K562 (cell line): Measurements from ENCODE around the gene ZKSCAN7. TPM values are rescaled to one million over a fixed set of nuclear protein-coding genes. Genes with fewer than 3 reads are reported as not detected.

Experiments used
- ATAC-seq: fragments of 200-7000 bp; cut with Tn5 transposase; 3 replicates; pipeline ENCODE4 v1.9.1; 2020; ENCODE audit warnings: moderate library complexity
- BruUV-seq: library from RNA; stranded (reverse); fragments of 400-500 nt; replicated peaks from 2 replicates; lab custom pipeline; 2021; lab: Mats Ljungman, UMichigan
- CTCF ChIA-PET: fragments of 300-600 bp; formaldehyde crosslinking; extraction: SDS; loops from one replicate; lab custom pipeline; 2021; ENCODE audit warnings: low intra/inter-chr PET ratio; lab: Yijun Ruan, JAX
- POLR2A ChIA-PET: fragments of 300-600, 350-650 bp; sonication (Branson Sonifier 250); formaldehyde crosslinking; extraction: SDS; loops from one replicate; lab custom pipeline; 2021; ENCODE audit warnings: antibody characterized with exemption, inconsistent platforms; lab: Yijun Ruan, JAX
- DNase-seq, 4 experiments: peaks; one replicate each; pipeline versions ENCODE4 v3.0.0 to v3.0.0-alpha.2; 2011 to 2018; ENCODE audit warnings: low spot score in 3 of 4, mixed read lengths in 3 of 4; ENCODE audit errors: extremely low read depth in 1 of 4
- FAIRE-seq: peaks from 2 replicates; lab custom pipeline; 2011; peaks lifted over from hg19 to GRCh38; lab: Jason Lieb, UNC
- H2AFZ ChIP-seq: 2 replicates; pipeline ENCODE4 v1.6.0; 2011; ENCODE audit warnings: low read depth, low read length, control low read depth, inconsistent platforms
- H3K27ac ChIP-seq: fragments of 200-600 bp; 3 replicates; pipeline ENCODE4 v1.8.0; 2011; ENCODE audit warnings: low read depth, mild to moderate bottlenecking, control low read depth, inconsistent platforms, low read length, moderate library complexity, mixed read lengths; ENCODE audit errors: extremely low read depth
- H3K27me3 ChIP-seq, 2 experiments: fragments of 300-600 bp in 1 of 2; 2 replicates in 1 of 2; 3 replicates in 1 of 2; pipeline versions ENCODE4 v1.6.0 to v1.8.0; 2011; ENCODE audit warnings: inconsistent platforms in 2 of 2, low read length in 2 of 2, mild to moderate bottlenecking in 1 of 2, mixed read lengths in 1 of 2, moderate library complexity in 1 of 2; ENCODE audit not compliant: control insufficient read depth in 2 of 2, insufficient read depth in 2 of 2
- H3K36me3 ChIP-seq: fragments of 300-600 bp; 3 replicates; pipeline ENCODE4 v1.8.0; 2011; ENCODE audit warnings: mild to moderate bottlenecking, low read length, inconsistent platforms; ENCODE audit not compliant: control insufficient read depth, insufficient read depth
- H3K4me1 ChIP-seq, 2 experiments: fragments of 200-600 bp in 1 of 2; replicated peaks in 1 of 2; 2 replicates in 1 of 2; 3 replicates in 1 of 2; pipeline versions ENCODE4 v1.5.1 to v1.8.0; 2011; ENCODE audit warnings: inconsistent platforms in 2 of 2, low read length in 2 of 2, mild to moderate bottlenecking in 1 of 2, mixed read lengths in 1 of 2, moderate library complexity in 1 of 2; ENCODE audit not compliant: control insufficient read depth in 2 of 2, insufficient read depth in 2 of 2
- H3K4me2 ChIP-seq: 2 replicates; pipeline ENCODE4 v1.6.1; 2011; ENCODE audit warnings: low read length, control low read depth, inconsistent platforms, mixed read lengths; ENCODE audit not compliant: insufficient read depth
- H3K4me3 ChIP-seq: fragments of 200-600 bp; sonication (generic), shearing (Covaris generic); 2 replicates; pipeline ENCODE4 v1.5.1; 2016; ENCODE audit warnings: control low read depth, inconsistent platforms
- H3K79me2 ChIP-seq: fragments of 200-600 bp; 3 replicates; pipeline ENCODE4 v1.8.0; 2011; ENCODE audit warnings: low read length, inconsistent platforms; ENCODE audit not compliant: control insufficient read depth, insufficient read depth
- H3K9ac ChIP-seq, 2 experiments: 2 replicates each; pipeline versions ENCODE4 v1.6.0 to v1.6.1; 2011; ENCODE audit warnings: low read depth in 2 of 2, low read length in 2 of 2, control low read depth in 1 of 2, inconsistent platforms in 1 of 2, mild to moderate bottlenecking in 1 of 2, mixed read lengths in 1 of 2; ENCODE audit not compliant: insufficient read depth in 1 of 2
- H3K9me1 ChIP-seq: one replicate; pipeline ENCODE4 v1.6.0; 2011; ENCODE audit warnings: inconsistent platforms, mild to moderate bottlenecking, low read length, moderate library complexity; ENCODE audit not compliant: control insufficient read depth, insufficient read depth
- H3K9me3 ChIP-seq: replicated peaks from 2 replicates; pipeline ENCODE4 v1.5.1; 2011; ENCODE audit warnings: low read depth, low read length, inconsistent platforms; ENCODE audit not compliant: control insufficient read depth, insufficient read depth
- H4K20me1 ChIP-seq: replicated peaks from 2 replicates; pipeline ENCODE4 v1.6.1; 2011; ENCODE audit warnings: low read length, inconsistent platforms, mixed read lengths; ENCODE audit not compliant: control insufficient read depth, insufficient read depth
- GATA2 ChIP-seq: sonication (generic); formaldehyde crosslinking; IDR thresholded peaks from 2 replicates; pipeline ENCODE4 v1.4.0; 2020; ENCODE audit warnings: mild to moderate bottlenecking, missing genetic modification reagents
- PCBP1 ChIP-seq: fragments of 200-400 bp; formaldehyde crosslinking; IDR thresholded peaks from 2 replicates; pipeline ENCODE4 v1.6.1; 2018; ENCODE audit warnings: mild to moderate bottlenecking, low read depth, low read length; ENCODE audit not compliant: poor library complexity, severe bottlenecking
- SAFB ChIP-seq: fragments of 200-400 bp; formaldehyde crosslinking; IDR thresholded peaks from 2 replicates; pipeline ENCODE4 v1.6.1; 2017; ENCODE audit warnings: low read depth, low read length, borderline replicate concordance
- ZNF436 ChIP-seq: fragments of 250-450, 450-650 bp; sonication (Bioruptor Pico); formaldehyde crosslinking; IDR thresholded peaks from 2 replicates; pipeline ENCODE4 v1.7.0; 2020; ENCODE audit warnings: mild to moderate bottlenecking
- WGBS: fragments of 100-300 bp; shearing (Covaris generic); methylation state at CpG from one replicate; pipeline ENCODE4 v1.1.6; 2016; ENCODE audit warnings: low coverage, mixed read lengths; ENCODE audit not compliant: insufficient coverage; ENCODE audit errors: missing lambda C conversion rate; 5-methylcytosine and 5-hydroxymethylcytosine counted together
- in situ Hi-C: fragments of 300-500 bp; cut with MboI; formaldehyde crosslinking; loops from 4 replicates; pipeline ENCODE4 v1.15.0; 2018; ENCODE audit warnings: inconsistent platforms, mixed read lengths
- intact Hi-C: fragments of 100-400 bp; cut with micrococcal nuclease; formaldehyde crosslinking; loops from 2 replicates; pipeline ENCODE4 v1.14.2; 2022
- polyA plus RNA-seq, 8 experiments: library from polyadenylated mRNA; depleted of rRNA in 4 of 8; stranded (reverse) in 5 of 8; unstranded in 3 of 8; fragments of >200 nt; fragmentation: Nextera tagmentation in 2 of 8; fragmentation: Illumina TruSeq in 1 of 8; extraction: Ambion mirVana in 2 of 8; extraction: Trizol in 1 of 8; gene quantifications; 2 replicates each; pipeline versions ENCODE4 v1.2.1 to v1.2.3, GENCODE V29; 2011 to 2014; ENCODE audit warnings: inconsistent platforms in 1 of 8, missing spikeins in 1 of 8
- total RNA-seq, 7 experiments: library from RNA; depleted of rRNA in 6 of 7; stranded (reverse); fragments of >200 nt in 6 of 7; fragmentation: Illumina TruSeq in 2 of 7; extraction: Trizol in 2 of 7; gene quantifications; 2 replicates each; pipeline versions ENCODE4 v1.2.1 to v1.2.3, GENCODE V29; 2011 to 2021; ENCODE audit warnings: low replicate concordance in 1 of 7
- TF ChIP-seq, protein P1 (sequence below): sonication (generic); formaldehyde crosslinking; IDR thresholded peaks from 2 replicates; pipeline ENCODE4 v1.8.0; 2022; ENCODE audit warnings: mild to moderate bottlenecking, missing genetic modification reagents
- TF ChIP-seq, protein P2 (sequence below): fragments of 450-650 bp; IDR thresholded peaks from one replicate; pipeline ENCODE4 v1.6.1; 2018; ENCODE audit warnings: mild to moderate bottlenecking, moderate library complexity; ENCODE audit not compliant: partially characterized antibody

Gene ZKSCAN7
- total and polyA plus RNA-seq, 9 of the 15 experiments (the other 6 are each of a cell fraction or from before 2014, with no cell fraction given), result not detected

DNA sequence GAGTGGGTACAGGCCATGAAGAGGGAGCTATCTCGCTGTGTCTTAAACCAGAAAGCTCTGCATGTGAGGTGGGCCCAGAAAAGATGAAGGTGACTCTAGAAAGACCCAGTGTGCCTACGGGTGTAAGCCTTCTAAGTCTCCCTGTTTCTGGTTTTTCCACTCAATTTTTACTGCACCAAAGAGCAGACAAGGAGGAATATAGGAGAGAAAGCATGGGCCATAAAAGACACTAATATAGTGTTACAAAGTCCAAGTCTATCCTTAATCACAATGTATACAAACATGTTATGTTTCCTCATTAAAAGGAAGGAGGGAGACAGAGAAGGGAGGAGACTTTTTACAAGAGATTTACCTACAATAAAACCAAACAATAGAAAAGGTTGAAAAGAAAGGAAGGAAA lies 24.1 kb upstream of the ZKSCAN7 start:
- in situ Hi-C loops, result no loop called here
- no peak overlapping the region for H2AFZ ChIP-seq
- H3K4me3 ChIP-seq, result no peak overlapping the region
- H3K9me3 ChIP-seq, result peaks cover 2% of the 10 kb centered on the region
- POLR2A ChIA-PET, result interaction anchor here (0.6 kb wide), 1 partner anchor 314 kb away, joined by 6 read pairs; no protein-coding TSS in a partner anchor
- peaks cover 0 to 8% of the 10 kb centered on the region in 2 experiments; a peak in 2 of 5 replicates for H3K27me3 ChIP-seq
- WGBS, result 0% methylated on average over 2 of the region's 2 CpGs
- H3K36me3 ChIP-seq, result no peaks in the 10 kb centered on the region
- H4K20me1 ChIP-seq, result no peaks in the 10 kb centered on the region
- H3K4me2 ChIP-seq, result no peak overlapping the region
- TF ChIP-seq, protein P1, sequence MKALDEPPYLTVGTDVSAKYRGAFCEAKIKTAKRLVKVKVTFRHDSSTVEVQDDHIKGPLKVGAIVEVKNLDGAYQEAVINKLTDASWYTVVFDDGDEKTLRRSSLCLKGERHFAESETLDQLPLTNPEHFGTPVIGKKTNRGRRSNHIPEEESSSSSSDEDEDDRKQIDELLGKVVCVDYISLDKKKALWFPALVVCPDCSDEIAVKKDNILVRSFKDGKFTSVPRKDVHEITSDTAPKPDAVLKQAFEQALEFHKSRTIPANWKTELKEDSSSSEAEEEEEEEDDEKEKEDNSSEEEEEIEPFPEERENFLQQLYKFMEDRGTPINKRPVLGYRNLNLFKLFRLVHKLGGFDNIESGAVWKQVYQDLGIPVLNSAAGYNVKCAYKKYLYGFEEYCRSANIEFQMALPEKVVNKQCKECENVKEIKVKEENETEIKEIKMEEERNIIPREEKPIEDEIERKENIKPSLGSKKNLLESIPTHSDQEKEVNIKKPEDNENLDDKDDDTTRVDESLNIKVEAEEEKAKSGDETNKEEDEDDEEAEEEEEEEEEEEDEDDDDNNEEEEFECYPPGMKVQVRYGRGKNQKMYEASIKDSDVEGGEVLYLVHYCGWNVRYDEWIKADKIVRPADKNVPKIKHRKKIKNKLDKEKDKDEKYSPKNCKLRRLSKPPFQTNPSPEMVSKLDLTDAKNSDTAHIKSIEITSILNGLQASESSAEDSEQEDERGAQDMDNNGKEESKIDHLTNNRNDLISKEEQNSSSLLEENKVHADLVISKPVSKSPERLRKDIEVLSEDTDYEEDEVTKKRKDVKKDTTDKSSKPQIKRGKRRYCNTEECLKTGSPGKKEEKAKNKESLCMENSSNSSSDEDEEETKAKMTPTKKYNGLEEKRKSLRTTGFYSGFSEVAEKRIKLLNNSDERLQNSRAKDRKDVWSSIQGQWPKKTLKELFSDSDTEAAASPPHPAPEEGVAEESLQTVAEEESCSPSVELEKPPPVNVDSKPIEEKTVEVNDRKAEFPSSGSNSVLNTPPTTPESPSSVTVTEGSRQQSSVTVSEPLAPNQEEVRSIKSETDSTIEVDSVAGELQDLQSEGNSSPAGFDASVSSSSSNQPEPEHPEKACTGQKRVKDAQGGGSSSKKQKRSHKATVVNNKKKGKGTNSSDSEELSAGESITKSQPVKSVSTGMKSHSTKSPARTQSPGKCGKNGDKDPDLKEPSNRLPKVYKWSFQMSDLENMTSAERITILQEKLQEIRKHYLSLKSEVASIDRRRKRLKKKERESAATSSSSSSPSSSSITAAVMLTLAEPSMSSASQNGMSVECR (CRISPR knock-in tag), result no peak
- TF ChIP-seq, protein P2, sequence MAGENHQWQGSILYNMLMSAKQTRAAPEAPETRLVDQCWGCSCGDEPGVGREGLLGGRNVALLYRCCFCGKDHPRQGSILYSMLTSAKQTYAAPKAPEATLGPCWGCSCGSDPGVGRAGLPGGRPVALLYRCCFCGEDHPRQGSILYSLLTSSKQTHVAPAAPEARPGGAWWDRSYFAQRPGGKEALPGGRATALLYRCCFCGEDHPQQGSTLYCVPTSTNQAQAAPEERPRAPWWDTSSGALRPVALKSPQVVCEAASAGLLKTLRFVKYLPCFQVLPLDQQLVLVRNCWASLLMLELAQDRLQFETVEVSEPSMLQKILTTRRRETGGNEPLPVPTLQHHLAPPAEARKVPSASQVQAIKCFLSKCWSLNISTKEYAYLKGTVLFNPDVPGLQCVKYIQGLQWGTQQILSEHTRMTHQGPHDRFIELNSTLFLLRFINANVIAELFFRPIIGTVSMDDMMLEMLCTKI, result no peak
- no peak for TF ChIP-seq GATA2 (CRISPR knock-in tag)
- TF ChIP-seq ZNF436 (CRISPR knock-in tag), result no peak
- TF ChIP-seq SAFB, result no peak
- no peak for TF ChIP-seq PCBP1
- BruUV-seq, result no TSS peak
- ATAC-seq (no peak), FAIRE-seq (no peak), DNase-seq (no peak)
- H3K27ac ChIP-seq, result no peak overlapping the region
- no peaks in the 10 kb centered on the region for H3K4me1 ChIP-seq
- H3K9me1 ChIP-seq, result no peaks in the 10 kb centered on the region
- no peaks in the 10 kb centered on the region for H3K79me2 ChIP-seq
- intact Hi-C loops, result loop anchor here (1.0 to 10.0 kb wide), 2 partner anchors 184 to 208 kb away; partner anchors contain the start of gene ZNF502
- no peak overlapping the region for H3K9ac ChIP-seq
- CTCF ChIA-PET, result no interaction called here
